ENCODE measurements around the gene RAB9B.

The RAB9B gene

DNA sequence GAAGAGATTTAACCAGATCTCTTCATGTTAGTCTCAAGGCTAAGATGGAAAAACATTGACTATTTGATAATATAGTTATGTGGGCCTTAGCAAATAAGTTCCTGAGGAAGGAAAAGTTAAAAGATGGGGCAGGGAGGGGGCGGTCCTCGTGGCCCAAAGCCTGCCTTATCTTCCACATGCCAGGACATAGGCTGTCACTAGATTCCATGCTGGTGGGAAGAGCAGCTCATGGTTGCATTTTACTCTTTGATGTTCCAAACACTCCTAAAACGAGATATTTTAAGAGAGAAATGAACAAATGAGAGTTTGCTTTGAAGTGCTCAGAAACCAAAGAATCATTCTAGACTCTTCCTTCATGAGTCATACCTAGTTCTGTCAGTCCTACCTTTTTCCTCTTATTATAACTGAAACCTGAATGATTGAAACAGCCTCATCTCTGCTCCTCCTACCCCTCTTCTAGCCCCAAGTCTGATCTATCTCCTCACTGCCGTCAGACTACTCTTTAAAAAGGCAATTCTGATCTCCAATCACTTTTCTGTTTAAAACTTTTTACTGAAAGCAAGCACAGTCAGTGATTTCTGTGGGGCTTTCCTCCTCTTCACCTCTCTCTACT, 25.1 kb downstream of the RAB9B start:
- no peak for DNase-seq

GRCh38 chrX:103805860-103806259, 26.2 kb downstream of the RAB9B start:
- DNase-seq, result no peak

- no peak for DNase-seq
Observed at GRCh38 chrX:103800318-103800717, 31.7 kb downstream of the RAB9B start.

- no peak for DNase-seq
Observed at GRCh38 chrX:103797691-103798090, 34.4 kb downstream of the RAB9B start.

DNA sequence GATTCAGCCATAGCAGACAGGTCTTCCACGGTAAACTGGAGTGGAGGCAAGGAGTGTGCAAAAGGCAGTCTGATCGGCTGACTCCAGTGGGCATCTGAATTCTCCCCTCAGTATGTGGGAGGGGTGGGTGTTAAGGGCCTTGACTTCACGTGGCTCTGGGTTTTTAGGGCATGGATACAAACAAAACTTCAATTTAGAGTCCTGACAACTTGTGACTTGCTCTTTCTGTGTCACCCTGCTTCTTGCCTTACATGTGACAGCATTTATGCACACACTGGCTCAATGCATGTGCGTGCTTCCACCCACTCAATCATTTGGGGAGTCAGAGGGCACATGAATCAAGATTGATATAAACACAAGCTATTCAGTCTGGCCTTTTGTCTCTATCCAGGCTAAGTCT, 37.9 kb downstream of the RAB9B start:
- DNase-seq, result no peak

DNA sequence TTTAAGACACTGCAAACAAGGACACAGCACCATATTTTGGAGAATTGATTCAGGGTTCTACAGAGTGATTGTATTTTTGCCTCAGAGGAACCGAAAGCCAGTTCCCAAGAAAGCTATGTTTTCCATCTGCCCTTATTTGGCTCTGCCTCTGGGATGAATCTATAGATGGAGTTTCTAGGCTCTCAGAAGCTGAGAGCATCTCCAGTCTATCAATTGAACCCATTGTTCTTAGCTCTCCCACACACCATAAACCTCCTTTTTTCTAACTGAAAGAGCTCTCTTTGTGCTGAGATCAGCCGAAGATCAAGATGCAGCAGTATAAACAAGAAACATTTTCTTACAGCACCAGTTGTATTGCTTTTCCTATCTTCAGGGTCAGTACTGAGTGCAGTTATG, 38.5 kb downstream of the RAB9B start:
- DNase-seq, result no peak

- no peak for DNase-seq
Observed at GRCh38 chrX:103792916-103793544, 39.0 kb downstream of the RAB9B start.

DNA sequence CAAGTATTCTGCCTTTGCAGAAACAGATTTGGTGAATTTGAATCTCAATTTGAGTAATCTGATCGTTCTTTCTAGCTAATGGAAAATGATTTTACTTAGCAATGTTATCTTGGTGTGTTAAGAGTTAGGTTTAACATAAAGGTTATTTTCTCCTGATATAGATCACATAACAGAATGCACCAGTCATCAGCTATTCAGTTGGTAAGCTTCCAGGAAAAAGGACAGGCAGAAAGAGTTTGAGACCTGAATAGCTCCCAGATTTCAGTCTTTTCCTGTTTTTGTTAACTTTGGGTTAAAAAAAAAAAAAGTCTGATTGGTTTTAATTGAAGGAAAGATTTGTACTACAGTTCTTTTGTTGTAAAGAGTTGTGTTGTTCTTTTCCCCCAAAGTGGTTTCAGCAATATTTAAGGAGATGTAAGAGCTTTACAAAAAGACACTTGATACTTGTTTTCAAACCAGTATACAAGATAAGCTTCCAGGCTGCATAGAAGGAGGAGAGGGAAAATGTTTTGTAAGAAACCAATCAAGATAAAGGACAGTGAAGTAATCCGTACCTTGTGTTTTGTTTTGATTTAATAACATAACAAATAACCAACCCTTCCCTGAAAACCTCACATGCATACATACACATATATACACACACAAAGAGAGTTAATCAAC, 40.1 kb downstream of the RAB9B start:
- no peak for DNase-seq

DNA sequence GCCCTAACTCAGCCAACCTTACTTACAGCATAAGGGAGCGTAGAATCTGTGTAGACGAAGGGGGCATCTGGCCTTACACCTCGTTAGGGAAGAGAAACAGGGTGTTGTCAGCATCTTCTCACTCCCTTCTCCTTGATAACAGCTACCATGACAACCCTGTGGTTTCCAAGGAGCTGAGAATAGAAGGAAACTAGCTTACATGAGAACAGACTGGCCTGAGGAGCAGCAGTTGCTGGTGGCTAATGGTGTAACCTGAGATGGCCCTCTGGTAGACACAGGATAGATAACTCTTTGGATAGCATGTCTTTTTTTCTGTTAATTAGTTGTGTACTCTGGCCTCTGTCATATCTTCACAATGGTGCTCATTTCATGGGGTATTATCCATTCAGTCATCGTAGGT, 40.8 kb downstream of the RAB9B start:
- DNase-seq, result no peak

GRCh38 chrX:103789004-103789403, 43.1 kb downstream of the RAB9B start:
- DNase-seq, result no peak

DNA sequence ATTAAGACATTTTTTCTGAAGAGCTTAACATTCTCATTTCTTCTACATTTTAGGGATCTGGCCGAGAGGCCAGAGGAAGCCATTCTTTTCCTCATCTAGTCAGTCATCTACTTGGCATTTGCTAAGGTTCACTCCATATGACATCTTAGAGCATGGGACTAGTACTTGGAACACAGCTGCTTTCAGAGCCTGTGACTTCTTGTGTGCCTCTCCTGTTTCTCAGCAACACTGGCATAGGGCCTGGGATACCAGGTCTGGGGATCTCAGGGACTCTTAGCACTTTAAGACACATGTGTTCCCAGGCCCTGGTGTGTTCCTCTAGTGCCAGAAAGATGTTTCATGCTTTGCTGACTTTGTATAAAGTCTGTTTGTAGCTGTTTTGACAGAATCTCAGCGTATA, 48.1 kb downstream of the RAB9B start:
- no peak for DNase-seq

- no peak for DNase-seq
Observed at GRCh38 chrX:103783196-103783595, 48.9 kb downstream of the RAB9B start.

DNA sequence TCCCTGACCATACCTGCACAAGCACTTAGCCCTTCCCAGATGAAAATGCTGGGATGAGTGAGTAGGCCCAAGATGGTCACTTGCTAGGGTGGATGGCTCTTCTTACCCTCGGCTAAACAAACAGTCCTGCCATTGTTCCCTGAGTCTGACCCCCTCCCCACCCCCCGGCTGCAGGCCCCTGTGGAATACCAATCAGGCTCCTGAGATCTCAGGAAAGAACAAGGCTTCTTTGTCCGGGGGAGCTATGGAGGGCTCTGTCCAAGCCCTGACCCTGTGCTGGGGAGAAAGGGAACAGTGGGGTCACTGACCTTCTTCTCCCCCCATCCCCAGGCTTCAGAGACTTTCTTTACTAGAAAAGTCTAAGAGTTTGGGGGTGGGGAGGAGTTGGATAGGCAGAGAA, 49.4 kb downstream of the RAB9B start:
- no peak for DNase-seq

DNA sequence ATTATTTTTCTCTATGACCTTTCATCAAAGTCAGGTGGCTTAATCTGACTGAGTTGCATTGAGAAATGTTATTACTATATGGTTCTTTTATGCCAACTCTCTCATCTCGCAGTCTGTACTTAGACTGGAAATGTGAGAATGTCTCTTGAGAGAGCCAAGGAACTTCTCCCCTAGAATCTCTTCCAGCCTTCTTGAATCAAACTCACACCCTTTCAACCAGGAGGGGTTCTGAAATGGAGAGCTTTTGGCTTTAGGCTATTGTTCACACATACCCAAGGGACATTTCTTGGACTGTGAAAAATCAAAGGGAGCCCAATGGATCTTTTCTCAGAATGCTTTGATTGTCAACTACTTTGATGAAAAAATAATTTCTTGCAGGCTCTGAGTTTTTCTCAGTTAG, 50.4 kb downstream of the RAB9B start:
- no peak for DNase-seq

DNA sequence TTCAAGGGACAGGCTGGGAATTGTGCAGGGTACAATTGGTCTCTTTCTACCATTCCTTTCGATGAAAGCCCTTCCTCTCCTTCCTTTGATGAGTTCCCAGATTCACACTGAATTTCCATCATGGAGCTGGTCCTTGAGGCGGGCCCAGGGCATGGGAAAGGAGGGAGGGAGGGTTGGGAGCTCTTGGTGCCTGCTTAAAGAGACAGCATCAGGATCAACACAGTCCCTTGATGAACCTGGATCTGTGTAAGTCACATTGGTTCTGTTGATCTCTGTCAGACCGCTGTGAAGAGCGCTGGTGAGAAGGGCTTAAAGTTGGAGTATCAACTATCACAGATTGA, 51.0 kb downstream of the RAB9B start:
- DNase-seq, result no peak

DNA sequence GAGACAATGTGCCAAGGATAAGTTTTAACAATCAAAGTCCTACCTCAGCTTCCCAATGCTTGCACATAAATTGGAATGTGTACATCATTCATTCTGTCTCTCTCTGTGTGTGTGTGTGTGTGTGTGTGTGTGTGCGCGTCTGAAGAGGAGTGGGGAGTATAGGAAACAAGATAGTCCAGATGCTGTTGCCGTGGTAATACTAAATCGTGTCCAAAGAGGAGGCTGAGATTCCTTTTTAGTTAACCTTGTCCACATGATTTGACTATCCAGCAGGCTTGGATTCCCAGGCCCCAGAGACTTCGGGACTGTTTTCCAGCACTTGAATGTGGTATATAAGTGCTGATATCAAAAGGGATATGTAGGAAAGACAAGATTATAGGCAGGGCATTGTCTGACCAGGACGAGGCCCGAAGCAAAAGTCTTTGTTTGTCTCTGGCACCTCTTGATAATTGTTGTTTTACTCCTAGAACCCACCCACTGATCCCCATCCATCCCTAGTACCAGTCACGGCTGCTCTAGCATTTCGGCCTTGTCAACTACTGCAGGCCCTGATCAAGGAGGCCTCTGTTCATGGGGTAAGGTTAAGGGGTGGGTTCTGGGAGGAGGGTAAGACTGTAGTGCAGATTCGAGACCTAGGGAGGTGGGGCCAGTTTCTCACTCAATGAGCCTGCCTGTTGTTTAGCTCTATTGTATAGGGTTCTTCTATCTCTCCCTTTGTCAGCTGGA, 51.6 kb downstream of the RAB9B start:
- DNase-seq, result no peak

DNA sequence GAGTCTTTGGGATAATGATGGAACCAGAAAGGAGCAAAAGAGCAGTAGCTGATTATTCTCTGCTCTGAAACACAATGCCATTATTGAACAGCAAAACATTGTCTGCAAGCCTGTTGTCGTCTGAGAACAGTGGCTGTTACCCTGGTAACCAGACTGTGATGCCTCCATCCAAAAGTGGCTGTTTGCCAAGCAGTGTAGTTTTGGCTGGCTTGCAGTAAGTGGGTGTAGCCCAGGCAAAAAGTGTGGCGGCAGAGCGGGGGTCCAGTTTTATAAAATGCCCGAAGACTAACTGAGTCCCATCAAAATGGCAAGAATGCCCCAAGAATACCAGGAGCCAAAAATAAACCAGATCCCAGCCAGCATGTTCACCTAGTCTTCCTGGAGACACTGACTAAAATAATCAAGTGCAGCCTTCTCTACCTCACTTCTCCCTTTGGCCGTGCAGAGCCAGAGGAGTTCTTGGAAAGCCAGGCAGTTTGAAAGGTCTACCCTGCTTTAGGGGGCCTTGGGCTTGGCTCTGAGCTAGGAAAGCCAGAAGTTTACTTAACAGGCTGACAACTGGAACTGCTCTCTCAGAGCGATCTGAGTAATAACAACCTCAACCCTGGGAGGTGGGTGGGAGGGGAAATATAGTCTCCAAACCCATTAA, 52.8 kb downstream of the RAB9B start:
- no peak for DNase-seq

GRCh38 chrX:103776546-103776945, 55.5 kb downstream of the RAB9B start, which contains the start of gene PLP1:
TSS of gene PLP1 (plus strand) at chrX:103776840. CDS start at chrX:103776996, 156 bp downstream.
- no peak for DNase-seq

DNA sequence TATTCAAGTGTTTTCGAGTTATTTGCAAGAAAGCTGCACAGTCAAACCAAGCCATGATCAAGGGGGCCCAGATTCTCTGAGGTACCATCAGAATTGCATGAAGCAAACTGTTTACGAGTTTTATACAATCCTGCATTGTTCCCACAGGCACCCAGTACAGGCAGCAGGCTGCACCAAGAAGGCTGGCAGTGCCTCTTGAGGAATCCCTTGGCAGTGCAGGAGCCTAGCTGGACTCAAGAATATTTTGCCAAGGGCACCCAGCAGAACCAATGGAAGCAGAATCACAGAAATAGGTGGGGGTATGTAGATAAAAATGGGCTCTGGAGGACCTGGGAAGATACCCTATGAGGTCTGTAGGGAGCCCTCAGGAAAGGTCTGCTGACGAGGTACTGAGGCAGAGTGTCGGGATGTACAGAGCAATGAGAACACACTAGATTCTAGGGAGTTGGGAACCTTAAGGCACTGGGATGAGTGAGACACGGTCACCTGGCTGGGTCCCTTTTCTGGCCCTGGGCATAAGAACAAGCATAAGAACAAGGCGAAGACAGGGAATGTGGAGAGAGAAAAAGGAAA, 57.9 kb downstream of the RAB9B start:
- no peak for DNase-seq

DNA sequence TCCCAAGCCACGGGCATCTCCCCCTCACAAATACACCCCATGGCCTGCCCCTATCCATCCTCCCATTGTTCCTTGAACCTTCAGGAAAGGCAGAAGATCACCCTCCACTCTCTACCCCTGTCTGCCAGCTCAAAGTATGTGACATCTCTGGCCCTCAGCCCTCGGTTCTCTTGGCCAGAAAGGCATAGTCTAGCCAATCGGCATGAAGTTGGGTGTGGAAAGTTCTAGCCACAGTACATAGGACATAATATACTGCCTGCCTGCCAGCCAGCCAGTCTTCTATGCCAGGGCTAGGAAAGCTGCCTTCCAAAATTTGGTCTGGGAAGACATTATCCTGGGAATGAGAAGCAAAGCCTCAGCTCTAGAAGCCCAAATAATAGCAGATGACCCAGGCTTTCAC, 58.6 kb downstream of the RAB9B start:
- no peak for DNase-seq
